Measurements from ENCODE around the gene ZNF45.

Gene ZNF45

GRCh38 chr19:43936188-43936587 is 1.1 kb upstream of the ZNF45 start:
- TF ChIP-seq, protein P1, sequence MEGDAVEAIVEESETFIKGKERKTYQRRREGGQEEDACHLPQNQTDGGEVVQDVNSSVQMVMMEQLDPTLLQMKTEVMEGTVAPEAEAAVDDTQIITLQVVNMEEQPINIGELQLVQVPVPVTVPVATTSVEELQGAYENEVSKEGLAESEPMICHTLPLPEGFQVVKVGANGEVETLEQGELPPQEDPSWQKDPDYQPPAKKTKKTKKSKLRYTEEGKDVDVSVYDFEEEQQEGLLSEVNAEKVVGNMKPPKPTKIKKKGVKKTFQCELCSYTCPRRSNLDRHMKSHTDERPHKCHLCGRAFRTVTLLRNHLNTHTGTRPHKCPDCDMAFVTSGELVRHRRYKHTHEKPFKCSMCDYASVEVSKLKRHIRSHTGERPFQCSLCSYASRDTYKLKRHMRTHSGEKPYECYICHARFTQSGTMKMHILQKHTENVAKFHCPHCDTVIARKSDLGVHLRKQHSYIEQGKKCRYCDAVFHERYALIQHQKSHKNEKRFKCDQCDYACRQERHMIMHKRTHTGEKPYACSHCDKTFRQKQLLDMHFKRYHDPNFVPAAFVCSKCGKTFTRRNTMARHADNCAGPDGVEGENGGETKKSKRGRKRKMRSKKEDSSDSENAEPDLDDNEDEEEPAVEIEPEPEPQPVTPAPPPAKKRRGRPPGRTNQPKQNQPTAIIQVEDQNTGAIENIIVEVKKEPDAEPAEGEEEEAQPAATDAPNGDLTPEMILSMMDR (conservative IDR thresholded peaks at IDR 0.05) = no peak
- H3K27ac ChIP-seq = peak overlapping the region; percentile 83

DNA sequence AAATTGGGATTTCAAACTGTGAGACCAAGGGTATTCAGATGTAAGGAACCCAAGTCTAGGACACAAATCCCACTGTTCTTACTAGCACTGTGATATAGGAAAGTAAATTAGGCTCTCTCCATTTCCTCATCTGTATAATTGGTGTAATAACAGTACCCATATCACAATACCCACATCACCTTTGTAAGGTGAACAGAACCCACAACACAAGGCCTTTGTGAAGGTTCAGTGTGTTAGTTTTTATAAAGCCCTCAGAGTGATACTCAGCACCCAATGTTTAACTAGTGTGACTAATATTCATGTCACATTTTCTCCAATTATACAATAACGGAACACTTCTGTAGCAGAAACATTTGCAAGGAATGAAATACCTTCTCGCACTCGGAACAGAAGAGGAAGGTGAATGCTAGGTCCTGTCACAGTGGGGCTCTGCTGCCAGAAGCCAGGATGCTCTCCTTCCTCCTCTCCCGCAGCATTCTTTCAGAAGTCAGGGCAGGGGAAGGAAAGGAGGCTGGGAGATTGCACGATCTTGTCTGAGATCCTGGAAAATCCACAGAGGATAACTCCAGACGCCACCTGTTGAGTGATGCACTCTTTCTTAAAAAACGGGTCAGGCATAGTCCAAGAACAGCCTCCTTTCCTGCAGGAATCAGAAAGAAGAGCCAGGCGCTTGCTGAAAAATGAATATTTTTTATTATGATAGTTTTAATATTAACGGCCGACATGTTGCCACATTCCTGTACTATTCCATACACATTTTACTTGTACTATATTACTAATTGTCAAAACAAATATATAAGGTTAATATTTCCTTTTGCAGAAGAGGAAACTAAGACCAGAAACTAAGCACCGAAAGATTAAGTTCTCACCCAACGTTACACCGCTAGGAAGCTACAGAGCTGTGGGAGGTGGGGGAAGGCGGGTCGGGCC is 762 bp downstream of the ZNF45 start:
- peak overlapping the region; percentile 83 for H3K27ac ChIP-seq
- TF ChIP-seq, protein P1 (conservative IDR thresholded peaks at IDR 0.05) = no peak; the same call in 1 of the 2 replicates

DNA sequence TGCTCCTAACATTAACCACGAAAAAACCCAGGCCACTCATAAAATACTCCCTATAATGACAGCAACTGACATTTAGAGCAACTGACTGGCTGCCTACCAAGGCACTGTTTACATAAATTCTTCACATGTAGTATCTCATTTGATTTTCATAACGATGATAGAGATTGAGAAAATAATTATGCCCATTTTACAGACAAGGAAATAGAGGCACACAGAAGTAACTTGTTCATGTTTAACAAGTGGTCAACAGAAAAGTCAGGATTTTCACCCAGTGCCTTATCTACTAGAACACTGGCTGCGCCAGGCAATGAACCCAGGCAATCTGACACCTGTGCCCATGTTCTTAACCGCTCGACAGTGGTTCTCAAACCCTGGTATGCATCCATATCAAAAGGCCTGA is 6.3 kb downstream of the ZNF45 start:
- no peak overlapping the region for H3K27ac ChIP-seq
- TF ChIP-seq, protein P1 (conservative IDR thresholded peaks at IDR 0.05) = no peak

DNA sequence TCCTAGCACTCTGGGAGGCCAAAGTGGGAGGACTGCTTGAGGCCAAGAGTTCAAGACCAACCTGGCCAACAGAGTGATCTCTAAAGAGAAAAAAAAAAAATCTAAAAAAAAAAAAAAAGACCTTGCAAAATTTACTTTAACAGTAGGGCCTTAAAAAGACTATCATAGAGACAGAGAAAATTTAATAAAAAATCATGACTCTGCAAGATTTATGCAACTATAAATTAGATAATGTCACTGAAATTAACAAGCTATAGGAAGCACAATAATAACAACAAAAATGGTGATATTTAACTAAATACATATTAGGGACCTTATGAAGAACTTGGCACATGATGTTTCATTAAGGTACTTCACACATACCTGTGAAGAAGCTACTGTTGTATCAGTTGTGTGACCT is 11.2 kb downstream of the ZNF45 start:
- TF ChIP-seq, protein P1 (conservative IDR thresholded peaks at IDR 0.05) = no peak
- H3K27ac ChIP-seq = no peak overlapping the region

DNA sequence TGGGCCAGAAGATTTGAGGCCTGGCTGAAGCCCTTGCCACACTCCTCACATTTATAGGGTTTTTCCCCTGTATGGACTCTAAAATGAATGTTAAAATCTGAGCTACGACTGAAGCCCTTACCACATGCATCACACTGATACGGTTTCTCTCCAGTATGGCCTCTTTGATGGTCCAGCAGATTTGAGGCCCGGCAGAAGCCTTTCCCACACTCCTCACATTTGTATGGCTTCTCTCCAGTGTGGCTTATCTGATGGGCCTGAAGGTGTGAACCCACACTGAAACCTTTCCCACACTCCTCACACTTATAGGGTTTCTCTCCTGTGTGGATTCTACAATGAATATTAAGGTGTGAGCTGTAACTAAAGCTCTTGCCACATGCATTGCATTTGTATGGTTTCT is 21.0 kb downstream of the ZNF45 start:
- TF ChIP-seq, protein P1 (conservative IDR thresholded peaks at IDR 0.05) = no peak
- H3K27ac ChIP-seq = no peak overlapping the region

DNA sequence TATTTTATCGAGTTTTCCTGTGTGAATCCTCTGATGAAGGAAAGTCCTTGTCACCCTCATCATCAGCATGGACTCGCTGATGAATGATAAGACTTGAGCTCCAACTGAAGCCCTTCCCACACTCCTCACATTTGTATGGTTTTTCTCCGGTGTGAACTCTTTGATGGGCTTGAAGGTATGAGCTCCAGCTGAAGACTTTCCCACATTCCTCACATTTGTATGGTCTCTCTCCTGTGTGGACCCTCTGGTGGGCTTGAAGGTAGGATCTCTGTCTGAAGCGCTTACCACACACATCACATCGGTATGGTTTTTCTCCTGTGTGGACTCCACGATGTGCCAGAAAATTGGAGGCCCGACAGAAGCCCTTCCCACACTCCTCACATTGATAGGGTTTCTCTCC is 21.7 kb downstream of the ZNF45 start:
- TF ChIP-seq, protein P1 (conservative IDR thresholded peaks at IDR 0.05) = no peak
- H3K27ac ChIP-seq = no peak overlapping the region

DNA sequence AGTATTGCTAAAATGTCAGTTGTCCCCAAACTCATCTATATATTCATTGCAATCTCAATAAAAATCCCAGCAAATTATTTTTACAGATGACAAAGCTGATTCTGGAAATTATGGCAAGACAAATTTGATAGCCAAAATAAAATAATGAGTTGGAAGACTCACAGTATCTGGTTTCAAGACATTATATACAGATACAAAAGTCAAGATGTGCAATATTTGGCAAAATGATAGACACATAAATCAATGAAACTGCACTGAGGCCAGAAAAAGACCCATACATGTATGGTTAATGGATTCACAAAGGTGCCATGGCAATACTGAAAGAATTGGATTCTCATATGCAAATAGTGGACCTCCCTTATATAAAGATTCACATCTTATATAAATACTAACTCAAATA is 24.2 kb downstream of the ZNF45 start:
- TF ChIP-seq, protein P1 (conservative IDR thresholded peaks at IDR 0.05) = no peak
- no peak overlapping the region for H3K27ac ChIP-seq

All from VCaP (cell line).